Measurements from ENCODE around the gene FGF14. TPM values are rescaled to one million over a fixed set of nuclear protein-coding genes. Genes with fewer than 3 reads are reported as not detected.
"Not testable (repeated sequence)": the region's sequence is repeated elsewhere in the genome, so short reads cannot be mapped to it uniquely, and the experiment has no call there.

Gene FGF14
- total RNA-seq, 1 donor: under 0.01 TPM

DNA sequence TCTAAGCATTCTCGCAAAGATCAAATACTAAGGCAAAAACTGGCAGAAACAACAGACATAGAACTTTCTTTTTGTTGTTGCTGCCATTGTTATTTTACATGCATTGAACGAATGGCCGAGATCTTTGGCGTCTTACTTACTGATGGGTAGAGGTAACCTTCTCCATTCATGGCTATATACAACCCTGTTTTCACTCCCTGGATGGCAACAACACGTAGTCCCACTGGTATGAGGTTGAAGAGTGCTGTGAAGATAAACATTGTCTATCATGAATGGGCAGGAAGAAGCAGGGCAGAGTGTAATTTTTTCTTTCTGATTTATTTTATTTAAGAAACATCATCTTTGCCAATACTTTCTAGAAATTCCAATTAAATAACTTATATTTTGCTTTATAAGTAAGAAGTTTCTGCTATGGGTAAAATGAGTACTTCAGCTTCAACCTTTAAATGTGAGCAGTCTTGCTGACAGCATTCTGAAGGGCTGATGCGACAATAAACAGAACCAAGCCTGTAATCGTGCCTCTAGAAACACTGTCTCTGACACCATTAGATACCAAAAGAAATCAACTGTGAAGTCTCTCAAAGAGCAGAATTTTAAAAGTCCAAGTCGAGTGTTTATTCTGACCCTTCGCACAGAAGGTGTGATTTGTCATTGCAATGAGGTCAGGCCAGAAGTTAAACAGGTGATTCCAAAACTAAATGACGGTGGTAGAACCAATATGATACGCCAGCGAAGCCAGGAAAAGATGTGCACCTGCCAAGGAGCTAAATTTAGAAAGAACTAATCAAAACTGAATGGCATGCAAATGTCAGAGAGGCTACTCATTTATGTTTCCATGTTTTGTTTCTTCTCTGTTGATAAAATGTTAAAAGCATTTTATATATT, 533.0 kb downstream of the FGF14 start:
- Histone ChIP-seq H3K27me3 (ENCODE audit: insufficient read depth, low read length) (no peaks in the 10 kb centered on the region), H3K4me3 (ENCODE audit: low read length) (no peak overlapping the region), H3K4me1 (ENCODE audit: insufficient read depth, low read length) (no peaks in the 10 kb centered on the region), H3K9me3 (ENCODE audit: low read depth, low read length) (no peaks in the 10 kb centered on the region)

DNA sequence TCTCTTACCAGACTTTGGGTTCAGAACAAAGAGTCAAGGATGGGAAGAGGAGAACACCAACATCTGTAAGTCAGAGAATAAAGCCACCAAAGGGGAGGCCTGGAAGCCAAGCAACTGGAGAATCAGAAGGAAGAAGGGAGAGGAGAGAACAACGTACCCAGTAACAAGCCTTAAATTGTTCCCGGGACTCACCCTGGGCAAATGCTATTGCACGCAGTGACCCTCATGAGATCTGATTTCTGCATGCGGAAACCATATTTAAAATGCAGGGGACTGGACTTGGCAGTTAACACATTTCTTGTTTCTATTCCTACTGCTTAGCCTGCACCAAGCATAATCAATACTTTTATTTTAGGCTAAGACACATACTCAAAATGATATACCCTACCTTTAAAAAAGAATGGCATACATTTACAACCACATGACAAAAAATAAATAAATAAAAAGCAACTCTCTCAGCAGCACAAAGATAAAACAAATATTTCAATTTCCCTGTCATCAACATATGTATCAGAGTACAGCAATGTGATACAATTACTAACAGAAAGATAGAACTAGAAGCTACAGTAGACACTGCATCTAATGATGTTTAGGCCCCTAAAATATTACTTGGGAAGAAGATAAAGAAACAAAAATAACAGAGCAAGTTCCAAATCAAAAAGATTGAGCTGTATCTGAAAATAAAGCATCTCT, 534.8 kb downstream of the FGF14 start:
- Histone ChIP-seq H3K4me3 (ENCODE audit: low read length) (no peak overlapping the region), H3K27me3 (ENCODE audit: insufficient read depth, low read length) (no peaks in the 10 kb centered on the region), H3K9me3 (ENCODE audit: low read depth, low read length) (no peaks in the 10 kb centered on the region), H3K4me1 (ENCODE audit: insufficient read depth, low read length) (no peaks in the 10 kb centered on the region)

DNA sequence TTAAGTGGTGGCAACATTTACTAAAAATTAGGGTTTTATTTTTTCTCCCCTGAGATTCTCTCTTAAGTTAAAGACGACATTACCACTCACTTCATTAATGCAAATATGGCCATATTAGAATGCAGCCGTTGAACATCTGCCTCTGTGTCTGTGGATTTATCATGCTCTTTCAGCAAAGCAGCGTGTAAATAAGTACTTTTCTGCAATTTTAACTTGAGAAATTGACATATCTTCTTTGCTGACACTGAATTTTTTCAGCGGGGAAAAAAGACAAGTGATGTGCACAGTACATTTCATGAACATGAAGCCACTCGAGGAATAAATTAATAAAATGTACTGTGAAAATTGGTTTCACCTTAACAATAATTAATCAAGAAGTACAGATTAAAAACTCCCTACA, 543.0 kb downstream of the FGF14 start:
- Histone ChIP-seq H3K4me1 (ENCODE audit: insufficient read depth, low read length) (no peaks in the 10 kb centered on the region), H3K4me3 (ENCODE audit: low read length) (no peak overlapping the region), H3K9me3 (ENCODE audit: low read depth, low read length) (no peaks in the 10 kb centered on the region)

DNA sequence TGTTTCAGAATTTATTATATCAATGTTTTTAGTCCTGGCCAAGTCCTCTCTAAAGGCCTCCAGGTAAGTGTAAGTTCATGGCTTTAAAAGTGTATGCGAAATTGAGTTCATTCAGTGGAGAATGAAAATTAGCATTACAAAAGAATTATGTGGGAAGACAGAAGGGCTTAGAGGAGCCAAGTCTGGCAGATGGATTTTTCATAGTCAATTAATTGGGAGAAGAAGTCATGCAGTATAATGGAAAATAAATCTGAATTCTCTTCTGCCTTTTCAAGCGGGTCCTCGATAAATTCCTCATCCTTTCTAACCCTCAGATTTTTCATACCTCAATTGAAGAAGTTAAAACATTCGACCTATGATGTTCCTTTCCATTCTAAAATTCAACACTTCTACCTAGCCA, 555.1 kb downstream of the FGF14 start:
- Histone ChIP-seq H3K4me3 (ENCODE audit: low read length) (no peak overlapping the region), H3K9me3 (ENCODE audit: low read depth, low read length) (no peaks in the 10 kb centered on the region), H3K27me3 (ENCODE audit: insufficient read depth, low read length) (no peaks in the 10 kb centered on the region), H3K4me1 (ENCODE audit: insufficient read depth, low read length) (no peaks in the 10 kb centered on the region)

More for the DNA sequence above, 543.0 kb downstream of the FGF14 start:
- no peaks in the 10 kb centered on the region for H3K27me3 ChIP-seq (ENCODE audit: insufficient read depth, low read length)

DNA sequence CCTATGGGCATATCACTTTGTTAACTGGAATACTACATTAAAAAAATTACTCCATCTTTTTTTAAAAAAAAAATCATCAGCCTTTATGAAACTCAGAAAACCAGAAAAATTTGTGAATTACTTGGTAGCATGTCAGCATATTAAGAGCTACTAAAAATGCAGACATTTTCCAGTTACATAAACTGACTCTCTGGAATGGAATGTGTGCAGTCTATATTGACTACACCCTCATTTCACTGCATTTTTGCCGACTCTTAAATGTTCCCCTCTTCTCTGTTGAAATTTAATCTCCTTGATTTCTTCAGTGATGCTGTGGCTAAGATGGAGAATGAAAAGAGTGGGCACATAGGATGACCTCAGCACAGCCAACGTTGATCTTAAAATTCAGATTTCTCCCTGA, 555.6 kb downstream of the FGF14 start:
- Histone ChIP-seq H3K4me3 (ENCODE audit: low read length) (no peak overlapping the region), H3K9me3 (ENCODE audit: low read depth, low read length) (no peaks in the 10 kb centered on the region), H3K27me3 (ENCODE audit: insufficient read depth, low read length) (no peaks in the 10 kb centered on the region), H3K4me1 (ENCODE audit: insufficient read depth, low read length) (no peaks in the 10 kb centered on the region)

DNA sequence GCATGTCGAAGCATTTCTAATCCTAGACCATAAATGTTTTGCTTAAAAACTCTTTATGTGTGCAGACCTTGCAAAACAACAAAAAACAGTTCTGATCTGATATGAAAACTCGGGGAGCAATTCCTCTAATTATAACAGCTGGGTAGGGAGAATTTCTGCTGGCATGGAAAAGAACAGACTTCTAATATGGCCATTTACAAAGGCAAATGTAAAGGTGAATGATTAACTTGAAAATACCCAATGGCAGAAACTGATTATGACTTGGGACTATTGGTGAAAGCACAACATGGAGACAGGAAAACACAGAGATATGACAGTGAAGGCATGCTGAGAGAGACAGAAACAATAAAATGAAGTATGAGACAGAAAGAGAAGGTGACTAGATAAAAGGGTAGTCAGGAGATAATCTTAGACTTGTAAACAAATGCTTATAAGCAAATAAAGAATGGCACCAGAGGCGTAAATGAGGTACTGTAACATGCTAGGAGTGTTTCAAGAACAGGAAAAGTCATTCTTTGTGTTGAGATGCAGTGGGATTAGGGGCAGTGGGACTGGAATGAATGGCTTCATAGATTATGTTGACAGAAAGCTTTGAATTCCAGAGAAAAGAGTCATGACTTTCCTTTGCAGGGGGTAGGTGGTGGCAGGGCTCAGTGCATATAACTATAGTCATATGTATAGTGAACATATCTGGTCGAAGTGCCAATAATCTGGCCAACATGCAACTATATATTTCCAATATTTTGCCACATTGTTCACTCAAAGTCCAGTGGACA, 556.4 kb downstream of the FGF14 start:
- H3K4me1 ChIP-seq (ENCODE audit: insufficient read depth, low read length): no peaks in the 10 kb centered on the region
- no peaks in the 10 kb centered on the region for H3K9me3 ChIP-seq (ENCODE audit: low read depth, low read length)
- no peak overlapping the region for H3K4me3 ChIP-seq (ENCODE audit: low read length)
- no peaks in the 10 kb centered on the region for H3K27me3 ChIP-seq (ENCODE audit: insufficient read depth, low read length)

DNA sequence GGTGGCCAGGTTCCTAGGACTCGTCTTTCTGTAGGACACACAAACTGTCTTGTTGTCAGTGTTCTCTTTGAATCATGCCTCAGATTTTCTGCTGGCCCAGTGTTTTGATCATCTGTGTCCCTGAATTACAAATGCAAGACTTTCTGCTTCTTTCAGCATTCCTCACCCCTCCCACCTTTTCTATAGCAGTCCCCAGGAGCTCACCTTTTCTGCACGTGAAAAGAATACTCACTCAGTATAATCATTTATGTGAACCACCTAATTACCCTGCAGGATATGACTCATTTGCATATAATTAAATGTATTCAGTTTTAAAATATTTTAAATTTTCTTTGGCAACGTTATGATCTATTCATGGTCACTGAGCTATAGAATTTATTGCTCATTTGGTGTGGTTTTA, 560.1 kb downstream of the FGF14 start:
- Histone ChIP-seq H3K4me3 (ENCODE audit: low read length) (no peak overlapping the region), H3K4me1 (ENCODE audit: insufficient read depth, low read length) (no peaks in the 10 kb centered on the region), H3K9me3 (ENCODE audit: low read depth, low read length) (no peaks in the 10 kb centered on the region), H3K27me3 (ENCODE audit: insufficient read depth, low read length) (no peaks in the 10 kb centered on the region)

DNA sequence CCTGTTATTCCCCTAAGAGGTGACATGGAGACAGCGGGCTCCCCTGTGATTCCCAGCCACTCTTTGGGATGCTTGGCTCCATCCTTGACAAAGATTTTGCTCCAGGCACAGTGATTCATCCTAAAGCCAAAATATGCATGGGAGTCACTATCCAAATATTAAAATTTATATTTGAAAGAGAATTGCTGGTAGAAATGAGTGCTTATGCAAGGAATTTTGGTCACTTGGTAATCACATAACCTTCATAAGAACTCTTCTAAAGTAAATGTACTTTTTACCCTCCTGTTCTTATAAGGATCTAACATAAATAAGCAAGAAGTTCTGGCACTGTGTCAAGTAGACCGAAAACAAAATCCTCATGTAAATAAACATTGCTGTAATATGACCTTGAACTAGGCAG, 563.5 kb downstream of the FGF14 start:
- Histone ChIP-seq H3K27me3 (ENCODE audit: insufficient read depth, low read length) (no peaks in the 10 kb centered on the region), H3K4me3 (ENCODE audit: low read length) (no peak overlapping the region), H3K4me1 (ENCODE audit: insufficient read depth, low read length) (no peaks in the 10 kb centered on the region), H3K9me3 (ENCODE audit: low read depth, low read length) (no peaks in the 10 kb centered on the region)

DNA sequence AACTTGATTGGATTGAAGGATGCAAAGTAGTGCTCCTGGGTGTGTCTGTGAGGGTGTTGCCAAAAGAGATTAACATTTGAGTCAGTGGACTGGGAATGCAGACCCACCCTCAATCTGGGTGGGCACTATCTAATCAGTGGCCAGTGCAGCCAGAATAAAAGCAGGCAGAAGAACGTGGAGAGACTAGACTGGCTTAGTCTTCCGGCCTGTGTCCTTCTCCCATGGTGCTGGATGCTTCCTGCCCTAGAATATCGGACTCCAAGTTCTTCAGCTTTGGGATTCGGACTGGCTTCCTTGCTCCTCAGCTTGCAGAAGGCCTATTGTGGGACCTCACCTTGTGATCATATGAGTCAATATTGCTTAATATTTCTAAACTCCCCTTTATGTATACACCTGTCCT, 564.1 kb downstream of the FGF14 start:
- H3K9me3 ChIP-seq (ENCODE audit: low read depth, low read length); H3K4me1 ChIP-seq (ENCODE audit: insufficient read depth, low read length); H3K27me3 ChIP-seq (ENCODE audit: insufficient read depth, low read length); H3K4me3 ChIP-seq (ENCODE audit: low read length): not testable (repeated sequence)

DNA sequence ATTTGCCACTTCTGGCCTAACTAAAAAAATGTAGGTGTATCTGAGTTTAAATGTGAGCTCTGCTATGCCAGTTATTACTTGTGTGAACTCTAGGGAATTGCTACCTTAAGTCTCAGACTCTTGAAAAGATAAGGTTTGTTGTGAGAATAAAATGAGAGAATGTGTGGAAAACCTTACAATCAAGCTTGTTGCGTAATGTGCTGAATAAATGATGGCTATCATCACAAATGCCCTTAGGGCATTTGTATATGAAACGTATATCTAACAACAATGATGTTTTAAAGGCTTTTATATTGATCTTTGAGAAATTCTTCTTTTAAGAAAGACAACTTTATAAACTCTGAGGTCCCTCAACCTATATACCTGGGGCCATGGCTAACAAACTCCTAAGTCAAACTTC, 564.6 kb downstream of the FGF14 start:
- no peak overlapping the region for H3K4me3 ChIP-seq (ENCODE audit: low read length)
- H3K4me1 ChIP-seq (ENCODE audit: insufficient read depth, low read length): no peaks in the 10 kb centered on the region
- H3K27me3 ChIP-seq (ENCODE audit: insufficient read depth, low read length): no peaks in the 10 kb centered on the region
- H3K9me3 ChIP-seq (ENCODE audit: low read depth, low read length): no peaks in the 10 kb centered on the region

DNA sequence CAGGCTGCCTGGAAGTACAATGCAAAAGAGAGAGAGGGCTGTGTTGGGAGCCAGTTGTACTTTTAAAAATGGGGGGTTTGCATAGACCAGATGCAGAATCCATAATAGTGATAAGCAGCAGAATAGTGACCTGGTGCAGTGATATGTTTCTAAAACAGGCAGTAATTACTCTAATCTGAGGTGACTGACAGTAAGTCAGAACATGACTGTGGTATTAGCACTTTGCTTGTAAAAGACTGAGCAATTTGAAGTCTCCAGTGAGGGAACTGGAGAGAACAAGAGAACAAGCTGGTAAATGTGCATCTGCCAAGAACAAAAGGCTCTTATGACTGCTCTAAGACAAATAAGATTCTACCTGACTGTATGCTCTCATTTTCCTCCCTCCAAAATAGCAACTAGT, 565.9 kb downstream of the FGF14 start:
- Histone ChIP-seq H3K27me3 (ENCODE audit: insufficient read depth, low read length) (no peaks in the 10 kb centered on the region), H3K9me3 (ENCODE audit: low read depth, low read length) (no peaks in the 10 kb centered on the region), H3K4me1 (ENCODE audit: insufficient read depth, low read length) (no peaks in the 10 kb centered on the region), H3K4me3 (ENCODE audit: low read length) (no peak overlapping the region)

DNA sequence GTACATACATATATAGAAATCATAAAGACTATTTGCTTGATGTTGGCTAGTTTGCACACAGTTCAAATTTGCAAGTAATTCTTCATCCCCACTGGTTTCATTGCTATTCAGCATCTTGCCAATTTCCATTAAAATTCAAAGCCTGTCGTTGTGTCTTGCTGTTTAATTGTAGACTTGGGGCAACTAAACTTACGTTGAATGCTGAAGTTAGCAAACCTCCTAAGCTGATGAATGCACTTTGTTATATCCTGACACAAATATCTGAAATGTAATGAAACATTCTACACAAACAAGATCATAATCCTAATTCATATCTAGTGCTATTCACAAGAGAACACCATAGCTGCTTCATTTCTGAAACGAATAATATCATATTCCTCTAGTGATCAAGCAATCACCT, 568.2 kb downstream of the FGF14 start:
- no peaks in the 10 kb centered on the region for H3K9me3 ChIP-seq (ENCODE audit: low read depth, low read length)
- H3K27me3 ChIP-seq (ENCODE audit: insufficient read depth, low read length): no peaks in the 10 kb centered on the region
- no peaks in the 10 kb centered on the region for H3K4me1 ChIP-seq (ENCODE audit: insufficient read depth, low read length)
- no peak overlapping the region for H3K4me3 ChIP-seq (ENCODE audit: low read length)

DNA sequence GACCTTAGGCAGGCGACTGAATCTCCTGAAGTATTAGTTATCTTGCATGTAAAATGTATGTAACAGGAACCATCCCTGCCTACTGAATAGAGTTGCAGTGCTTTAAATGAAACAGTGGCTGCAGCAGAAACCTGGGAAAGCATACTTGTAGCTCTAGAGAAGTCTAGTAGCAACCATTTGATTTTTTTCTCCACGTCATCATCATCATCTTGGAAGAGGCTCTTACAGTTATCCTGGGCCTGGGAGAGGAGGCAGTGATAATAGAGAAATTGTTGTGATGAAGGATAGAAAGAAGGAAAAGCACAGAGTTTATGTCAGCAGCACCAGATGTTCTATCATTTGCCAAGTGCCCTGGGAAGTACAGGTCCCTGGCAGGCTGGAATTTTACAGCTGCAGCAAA, 571.8 kb downstream of the FGF14 start:
- Histone ChIP-seq H3K4me3 (ENCODE audit: low read length) (no peak overlapping the region), H3K4me1 (ENCODE audit: insufficient read depth, low read length) (no peaks in the 10 kb centered on the region), H3K9me3 (ENCODE audit: low read depth, low read length) (no peaks in the 10 kb centered on the region), H3K27me3 (ENCODE audit: insufficient read depth, low read length) (no peaks in the 10 kb centered on the region)

DNA sequence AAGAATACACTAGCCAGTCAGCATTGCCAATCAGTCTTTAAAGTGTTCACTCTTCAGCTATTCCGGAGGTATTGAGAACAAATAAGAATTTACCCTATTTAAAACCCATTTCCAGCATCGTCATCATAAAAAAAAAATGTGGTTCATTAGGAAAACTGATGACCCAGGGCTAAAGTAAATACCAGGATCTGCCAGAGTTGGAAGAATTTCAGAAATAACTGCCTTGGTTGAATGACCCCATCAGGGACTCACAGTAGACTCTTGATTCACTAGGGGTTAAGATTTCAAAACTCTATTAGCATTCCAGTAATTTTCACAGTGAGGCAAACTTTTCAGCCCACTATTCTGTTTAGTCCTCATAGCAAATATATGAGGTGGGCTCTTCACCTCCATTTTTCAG, 572.4 kb downstream of the FGF14 start:
- no peak overlapping the region for H3K4me3 ChIP-seq (ENCODE audit: low read length)

DNA sequence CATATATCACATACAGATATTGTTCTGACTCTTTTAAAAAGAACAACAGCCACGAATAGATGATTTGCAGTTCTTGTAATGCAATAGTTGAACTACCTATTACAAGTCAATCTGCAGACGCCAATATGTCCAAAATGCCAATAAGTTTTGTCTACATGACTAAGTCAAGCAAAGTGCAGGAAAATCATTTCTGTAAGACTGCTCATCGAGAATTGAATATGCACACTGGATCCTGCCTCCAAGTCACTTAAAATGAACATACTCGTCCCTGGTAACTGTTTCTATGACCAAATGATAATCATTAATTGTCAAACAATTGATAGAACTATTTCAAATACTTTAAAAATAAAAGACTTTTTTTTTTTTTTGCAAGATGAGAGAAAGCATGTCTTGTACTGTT, 573.7 kb downstream of the FGF14 start:
- H3K4me3 ChIP-seq (ENCODE audit: low read length): no peak overlapping the region
- no peaks in the 10 kb centered on the region for H3K4me1 ChIP-seq (ENCODE audit: insufficient read depth, low read length)
- H3K27me3 ChIP-seq (ENCODE audit: insufficient read depth, low read length): no peaks in the 10 kb centered on the region
- no peaks in the 10 kb centered on the region for H3K9me3 ChIP-seq (ENCODE audit: low read depth, low read length)

More for the DNA sequence above, 572.4 kb downstream of the FGF14 start:
- Histone ChIP-seq H3K4me1 (ENCODE audit: insufficient read depth, low read length) (no peaks in the 10 kb centered on the region), H3K9me3 (ENCODE audit: low read depth, low read length) (no peaks in the 10 kb centered on the region), H3K27me3 (ENCODE audit: insufficient read depth, low read length) (no peaks in the 10 kb centered on the region)

Measured in mononuclear cell (primary cell).